ENCODE measurements around the gene DDX46. TPM values are rescaled to one million over a fixed set of nuclear protein-coding genes. Genes with fewer than 3 reads are reported as not detected.

Gene DDX46
- total RNA-seq, 2 experiments from 2014 or later: 47.1 to 78.8 TPM

GRCh38 chr5:134824681-134825080, 66.1 kb downstream of the DDX46 start:
- no peak for DNase-seq (ENCODE audit: low spot score)
- BruUV-seq (replicated peaks): no TSS peak
- no peak overlapping the region for H3K4me3 ChIP-seq (ENCODE audit: low read depth, low read length, poor library complexity, severe bottlenecking)
- TF ChIP-seq CTCF (conservative IDR thresholded peaks at IDR 0.05; ENCODE audit: low read length) (no peak), EZH2phosphoT487 (IDR thresholded peaks at IDR 0.05; ENCODE audit: borderline replicate concordance, low read depth, low read length) (no peak)
- peaks cover 94% of the 10 kb centered on the region for H3K36me3 ChIP-seq (ENCODE audit: insufficient read depth, low read length)
- H3K9me2 ChIP-seq (ENCODE audit: insufficient read depth, low read length): no peaks in the 10 kb centered on the region
- ChIA-PET POLR2A (interaction anchor here (0.6 to 1.8 kb wide), 3 partner anchors 10 to 324 kb away, joined by 3 to 11 read pairs (median 4); no protein-coding TSS in a partner anchor), CTCF (ENCODE audit: unreplicated experiment) (no interaction called here)
- intact Hi-C loops (cut with micrococcal nuclease; ENCODE audit: unreplicated experiment): no loop called here
- H3K79me2 ChIP-seq (ENCODE audit: insufficient read depth, low read depth, low read length): no peaks in the 10 kb centered on the region
- no peaks in the 10 kb centered on the region for H4K20me1 ChIP-seq (ENCODE audit: insufficient read depth, low read length)
- no peak overlapping the region for H3K27ac ChIP-seq (ENCODE audit: low read depth, low read length, poor library complexity, severe bottlenecking)
- H3K4me1 ChIP-seq (ENCODE audit: insufficient read depth, low read length, poor library complexity, severe bottlenecking): no peaks in the 10 kb centered on the region
- no peak overlapping the region for H2AFZ ChIP-seq (ENCODE audit: low read length)
- H3K9me3 ChIP-seq (ENCODE audit: low read length): no peaks in the 10 kb centered on the region
- H3K4me2 ChIP-seq (ENCODE audit: low read length): no peak overlapping the region

GRCh38 chr5:134825212-134825611, 66.6 kb downstream of the DDX46 start:
- Histone ChIP-seq H3K4me1 (ENCODE audit: insufficient read depth, low read length, poor library complexity, severe bottlenecking) (no peaks in the 10 kb centered on the region), H3K9me3 (ENCODE audit: low read length) (no peaks in the 10 kb centered on the region), H3K9me2 (ENCODE audit: insufficient read depth, low read length) (no peaks in the 10 kb centered on the region), H4K20me1 (ENCODE audit: insufficient read depth, low read length) (no peaks in the 10 kb centered on the region), H3K36me3 (ENCODE audit: insufficient read depth, low read length) (peaks cover 89% of the 10 kb centered on the region), H3K79me2 (ENCODE audit: insufficient read depth, low read depth, low read length) (no peaks in the 10 kb centered on the region), H3K4me2 (ENCODE audit: low read length) (no peak overlapping the region), H2AFZ (ENCODE audit: low read length) (no peak overlapping the region), H3K4me3 (ENCODE audit: low read depth, low read length, poor library complexity, severe bottlenecking) (no peak overlapping the region), H3K27ac (ENCODE audit: low read depth, low read length, poor library complexity, severe bottlenecking) (no peak overlapping the region)
- TF ChIP-seq EZH2phosphoT487 (IDR thresholded peaks at IDR 0.05; ENCODE audit: borderline replicate concordance, low read depth, low read length): no peak
- TF ChIP-seq CTCF (conservative IDR thresholded peaks at IDR 0.05; ENCODE audit: low read length): no peak
- DNase-seq (ENCODE audit: low spot score): no peak
- CTCF ChIA-PET (ENCODE audit: unreplicated experiment): no interaction called here
- intact Hi-C loops (cut with micrococcal nuclease; ENCODE audit: unreplicated experiment): no loop called here
- POLR2A ChIA-PET: interaction anchor here (0.6 to 1.8 kb wide), 3 partner anchors 10 to 323 kb away, joined by 3 to 11 read pairs (median 4); no protein-coding TSS in a partner anchor
- no TSS peak for BruUV-seq (replicated peaks)

- BruUV-seq (replicated peaks): no TSS peak
- ChIA-PET POLR2A (interaction anchor here (0.7 to 2.6 kb wide), 2 partner anchors 8 to 20 kb away, joined by 5 to 9 read pairs; no protein-coding TSS in a partner anchor), CTCF (ENCODE audit: unreplicated experiment) (no interaction called here)
- Histone ChIP-seq H3K36me3 (ENCODE audit: insufficient read depth, low read length) (peaks cover 79% of the 10 kb centered on the region), H3K27ac (ENCODE audit: low read depth, low read length, poor library complexity, severe bottlenecking) (no peak overlapping the region), H2AFZ (ENCODE audit: low read length) (no peak overlapping the region), H4K20me1 (ENCODE audit: insufficient read depth, low read length) (no peaks in the 10 kb centered on the region), H3K4me1 (ENCODE audit: insufficient read depth, low read length, poor library complexity, severe bottlenecking) (no peaks in the 10 kb centered on the region), H3K4me3 (ENCODE audit: low read depth, low read length, poor library complexity, severe bottlenecking) (no peak overlapping the region), H3K79me2 (ENCODE audit: insufficient read depth, low read depth, low read length) (no peaks in the 10 kb centered on the region), H3K9me3 (ENCODE audit: low read length) (no peaks in the 10 kb centered on the region), H3K9me2 (ENCODE audit: insufficient read depth, low read length) (no peaks in the 10 kb centered on the region), H3K4me2 (ENCODE audit: low read length) (no peak overlapping the region)
- DNase-seq (ENCODE audit: low spot score): no peak
- intact Hi-C loops (cut with micrococcal nuclease; ENCODE audit: unreplicated experiment): no loop called here
- TF ChIP-seq EZH2phosphoT487 (IDR thresholded peaks at IDR 0.05; ENCODE audit: borderline replicate concordance, low read depth, low read length): no peak
- no peak for TF ChIP-seq CTCF (conservative IDR thresholded peaks at IDR 0.05; ENCODE audit: low read length)
Measured at GRCh38 chr5:134833340-134834032, 74.9 kb downstream of the DDX46 start.
